Medulla oblongata (tissue), 1 donor: ENCODE measurements around the gene TNFAIP2.
"Not testable (repeated sequence)": the region's sequence is repeated elsewhere in the genome, so short reads cannot be mapped to it uniquely, and the experiment has no call there.

Experiments
- DNase-seq: peaks from one replicate; pipeline ENCODE4 v3.0.0-alpha.2; 2015; ENCODE audit errors: extremely low spot score

Gene TNFAIP2

DNA sequence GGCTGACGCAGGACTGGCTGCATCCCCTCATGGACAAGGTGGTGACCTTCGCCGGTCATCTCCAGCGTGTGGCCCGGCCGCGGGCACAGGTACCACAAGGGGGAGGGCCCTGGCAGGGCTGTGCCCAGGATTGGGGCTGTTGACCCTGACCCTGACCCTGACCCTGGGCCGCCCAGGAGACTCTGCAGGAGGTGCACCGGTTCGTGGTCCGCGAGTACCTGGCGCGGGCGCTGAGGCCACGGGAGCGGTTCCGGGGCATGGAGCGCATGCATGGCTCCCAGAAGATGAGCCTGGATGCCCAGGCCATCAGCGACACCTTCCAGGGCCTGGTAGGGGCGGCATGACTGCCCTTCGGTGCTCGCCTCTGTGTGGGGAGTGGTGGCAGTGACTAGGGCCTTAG lies 15.8 kb upstream of the TNFAIP2 start:
- no peak for DNase-seq

DNA sequence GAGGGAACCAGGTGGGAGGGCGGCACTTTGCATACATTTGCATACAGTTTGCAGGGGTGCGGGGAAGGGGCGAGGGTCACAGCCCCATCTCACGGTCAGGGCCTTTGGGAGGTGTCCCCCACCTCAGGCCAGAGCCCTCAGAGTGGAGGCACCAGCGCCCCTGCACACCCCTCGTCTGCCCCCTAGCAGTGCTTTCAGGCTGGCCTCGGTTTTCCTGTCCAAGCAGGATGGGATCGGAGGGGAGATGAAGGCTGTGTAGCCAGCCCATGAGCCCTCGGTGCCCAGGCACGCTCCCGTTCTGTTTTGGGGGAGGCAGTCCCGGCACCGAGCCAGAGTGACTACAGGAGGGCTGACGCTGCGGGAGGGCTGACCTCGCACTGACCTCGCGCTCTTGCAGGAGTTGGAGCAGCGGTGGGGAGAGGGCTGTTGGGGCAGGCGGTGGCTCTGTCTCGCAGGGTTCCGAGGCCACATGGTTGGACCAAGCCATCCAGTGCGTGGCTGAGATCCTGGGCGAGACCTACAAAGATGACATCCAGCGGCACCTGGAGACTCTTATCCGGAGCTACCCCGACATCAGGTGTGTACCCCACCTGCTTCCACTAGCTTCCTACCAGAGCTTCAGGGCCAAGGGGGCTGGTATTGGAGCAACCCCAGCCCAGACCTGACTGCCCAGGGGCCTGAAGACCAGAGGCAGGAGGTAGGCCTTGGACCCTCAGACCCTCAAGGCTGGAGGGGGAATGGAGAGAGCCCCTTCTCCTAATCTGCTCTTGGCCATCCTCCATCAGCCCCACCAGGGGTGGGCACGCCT lies 15.1 kb upstream of the TNFAIP2 start:
- no peak for DNase-seq

DNA sequence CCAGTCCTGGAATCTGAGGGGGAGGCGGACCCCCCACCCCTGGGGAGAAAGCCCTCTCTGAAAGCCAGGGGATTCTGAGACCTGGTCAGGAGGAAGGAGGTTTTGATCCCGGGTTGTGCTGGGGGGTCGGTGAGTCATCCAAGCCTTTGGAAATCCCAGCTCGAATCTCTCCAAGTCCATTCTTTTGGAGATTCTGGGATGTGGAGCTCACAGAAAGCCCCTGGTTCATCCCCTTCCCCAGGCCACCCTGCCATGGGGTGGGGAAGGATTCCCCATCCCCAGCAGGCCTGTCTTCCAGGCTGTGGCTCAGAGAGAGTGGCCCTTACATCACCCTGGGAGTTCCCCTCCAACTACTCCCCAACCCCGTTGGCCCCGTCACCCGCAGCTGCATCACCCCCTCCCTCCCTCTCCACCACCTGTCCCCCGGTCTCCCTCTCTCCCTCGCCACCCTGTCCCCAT lies 14.5 kb upstream of the TNFAIP2 start:
- no peak for DNase-seq

DNA sequence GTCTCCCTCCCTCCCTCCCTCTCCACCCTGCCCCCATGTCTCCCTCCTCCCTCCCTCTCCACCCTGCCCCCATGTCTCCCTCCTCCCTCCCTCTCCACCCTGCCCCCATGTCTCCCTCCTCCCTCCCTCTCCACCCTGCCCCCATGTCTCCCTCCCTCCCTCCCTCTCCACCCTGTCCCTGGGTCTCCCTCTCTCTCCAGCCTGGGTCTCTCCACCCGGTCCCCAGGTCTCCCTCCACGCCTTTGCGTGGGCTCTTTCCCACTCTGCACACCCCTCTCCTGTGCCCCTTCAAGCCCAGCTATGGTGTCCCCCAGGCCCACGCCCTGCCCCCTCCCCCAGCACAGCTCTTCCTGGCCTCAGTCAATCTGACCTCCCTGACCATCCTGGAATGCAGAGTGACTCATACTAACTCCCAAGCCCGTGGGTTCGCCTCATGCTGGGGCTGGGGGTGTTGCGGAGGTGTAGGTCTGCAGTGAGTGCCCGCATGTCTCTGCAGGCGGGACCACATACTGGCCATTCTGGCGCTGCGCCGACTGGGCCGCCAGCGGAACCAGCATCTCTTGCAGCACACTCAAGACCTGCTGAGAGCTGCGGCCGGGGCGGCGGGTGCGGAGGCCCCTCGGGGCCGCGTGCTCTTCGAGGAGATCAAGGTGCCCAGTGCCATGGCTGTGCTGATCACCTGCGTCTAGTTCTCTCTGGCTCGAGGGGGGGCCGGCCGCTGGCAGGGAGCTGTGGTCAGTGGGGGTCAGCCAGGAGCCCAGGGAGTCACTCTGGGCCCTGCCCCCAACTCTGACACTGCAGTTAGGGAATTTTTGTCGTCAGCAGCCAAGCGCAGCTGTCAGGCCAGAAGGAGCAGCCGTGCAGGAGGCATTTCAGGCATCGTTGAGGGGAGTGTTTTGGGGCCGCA lies 13.5 kb upstream of the TNFAIP2 start:
- DNase-seq: no peak

DNA sequence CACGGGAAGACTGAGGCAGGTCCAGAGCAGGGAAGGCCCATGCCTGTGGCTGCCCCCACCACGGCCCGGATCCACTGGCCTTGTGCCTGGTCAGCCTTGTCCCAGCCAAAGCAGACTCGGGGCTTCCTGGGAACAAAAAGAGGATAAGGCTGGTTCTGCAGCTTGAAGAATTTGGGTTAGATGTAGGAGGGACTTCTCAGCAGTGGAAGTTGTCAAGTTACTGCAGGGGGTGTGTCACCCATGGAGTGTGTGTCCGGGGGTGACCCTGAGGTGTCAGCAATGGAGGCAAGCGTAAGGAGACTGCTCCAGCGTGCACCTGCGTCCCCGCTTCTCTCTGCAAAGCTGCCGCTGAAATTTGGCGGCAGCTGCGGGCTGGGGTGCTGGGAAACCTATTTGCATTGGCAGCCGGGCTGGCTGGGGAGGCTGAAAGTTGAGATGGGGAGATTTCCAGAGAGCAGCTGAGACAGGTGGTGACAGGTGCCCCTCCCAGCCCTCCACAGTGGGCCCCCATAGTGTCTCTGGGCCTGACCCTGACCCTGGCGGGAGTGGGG lies 12.5 kb upstream of the TNFAIP2 start:
- peak; percentile 24 for DNase-seq

DNA sequence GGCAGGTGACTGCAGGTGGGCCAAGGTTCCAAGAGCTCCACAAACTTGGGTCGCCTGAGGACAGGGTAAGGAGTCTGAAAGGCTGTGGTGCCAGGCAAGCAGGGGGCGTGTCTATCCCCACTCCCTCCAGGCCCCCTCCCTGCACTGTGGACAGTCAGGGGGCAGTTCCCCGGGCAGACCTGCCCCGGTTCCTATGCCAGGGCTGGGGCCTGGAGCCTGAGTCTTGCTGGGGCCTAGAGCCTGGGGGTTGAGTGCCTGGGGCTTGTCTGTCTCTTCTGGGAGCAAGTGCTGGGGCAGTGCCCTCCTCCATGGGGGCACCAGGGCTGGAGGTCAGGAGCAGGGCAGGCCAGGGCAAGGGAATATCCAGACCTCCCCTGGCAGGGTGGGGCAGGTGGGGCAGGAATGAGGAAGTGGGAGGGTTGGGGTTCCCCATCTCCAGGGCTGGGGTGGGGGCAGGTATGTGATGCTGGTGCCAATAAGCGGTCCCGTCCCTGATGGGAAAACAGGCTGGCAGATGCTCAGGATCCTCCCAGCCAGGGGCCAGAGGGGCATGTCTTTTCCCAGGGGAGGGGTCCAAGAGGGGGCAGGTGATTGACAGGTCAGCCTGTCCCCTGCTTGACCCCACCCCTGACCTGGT lies 11.9 kb upstream of the TNFAIP2 start:
- DNase-seq: no peak

DNA sequence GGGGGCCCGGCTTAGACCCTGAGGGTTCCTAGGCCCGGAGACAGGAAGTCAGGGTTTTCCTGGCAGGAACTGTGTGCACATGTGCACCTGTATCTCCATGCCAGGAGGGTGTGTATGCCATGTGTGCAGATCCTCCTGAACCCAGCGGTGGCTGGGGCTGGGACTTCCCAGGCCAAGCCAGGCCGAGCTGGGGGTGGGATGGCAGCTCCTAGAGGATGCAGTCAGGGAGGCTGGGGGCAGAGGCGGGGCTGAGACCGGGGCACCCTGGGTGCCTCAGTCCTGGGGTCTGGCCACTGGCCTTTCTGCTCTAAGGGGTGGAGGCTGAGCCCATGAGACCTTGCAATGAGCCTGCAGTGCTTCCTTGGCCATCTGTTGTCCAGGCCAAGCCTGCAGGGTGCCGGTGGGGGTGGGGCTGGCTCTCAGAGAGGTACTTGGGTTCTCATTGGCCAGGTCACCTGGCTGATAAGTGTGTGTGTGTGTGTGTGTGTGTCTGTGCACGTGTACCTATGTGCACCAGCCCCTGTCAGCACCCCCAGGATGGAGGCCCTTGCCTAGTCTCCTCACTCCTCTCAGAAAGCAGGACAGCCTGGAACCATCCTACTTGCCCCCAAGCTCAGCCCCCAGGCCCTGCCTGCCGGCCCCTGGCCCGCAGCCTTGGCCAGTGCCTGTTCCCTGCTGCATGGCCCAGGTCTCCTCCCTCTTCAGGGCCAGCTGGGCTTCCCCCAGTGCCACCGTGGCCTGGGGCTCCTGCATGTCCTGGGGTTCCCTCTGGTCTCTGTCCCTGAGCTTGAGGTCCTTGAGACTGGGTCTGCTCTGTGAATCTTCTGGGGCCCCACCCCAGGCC lies 10.6 kb upstream of the TNFAIP2 start:
- no peak for DNase-seq

DNA sequence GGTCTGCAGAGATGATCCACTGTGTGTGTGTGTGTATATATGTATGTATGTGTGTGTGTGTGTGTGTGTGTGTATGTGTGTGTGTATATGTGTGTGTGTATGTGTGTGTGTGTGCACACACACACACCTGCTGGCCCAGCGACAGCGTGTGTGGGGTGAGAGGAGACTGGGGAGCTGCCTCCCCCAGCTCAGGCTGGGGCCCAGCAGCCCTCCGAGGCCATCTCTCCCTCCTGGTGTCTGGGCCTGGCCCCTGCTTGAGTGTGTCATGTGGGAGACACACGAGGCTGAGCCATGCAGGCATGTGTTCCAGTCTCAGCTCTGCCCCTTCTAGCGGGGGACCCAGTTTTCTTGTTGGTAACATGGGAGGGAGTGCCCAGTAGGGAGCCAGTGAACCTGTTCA lies 10.0 kb upstream of the TNFAIP2 start:
- DNase-seq: no peak

DNA sequence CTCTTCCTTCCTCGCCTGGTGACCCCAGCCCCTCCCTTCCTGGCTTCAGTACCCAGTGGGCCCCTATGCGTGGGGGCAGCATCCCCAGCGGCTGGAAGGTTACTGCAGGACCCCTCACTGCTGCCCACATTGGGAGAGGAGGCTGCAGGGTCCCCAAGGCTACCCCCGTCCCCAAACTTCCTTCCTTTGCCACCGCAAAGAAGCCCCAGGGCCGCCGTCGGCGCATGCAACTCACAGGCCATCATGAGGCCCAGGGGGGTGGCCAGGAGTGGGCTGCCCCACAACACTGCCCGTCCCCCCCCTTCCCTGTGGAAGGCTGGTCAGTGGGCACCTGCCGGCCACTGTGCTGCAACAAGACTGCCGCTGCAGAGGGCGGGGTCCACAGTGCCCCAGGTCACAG lies 9.5 kb upstream of the TNFAIP2 start:
- no peak for DNase-seq

DNA sequence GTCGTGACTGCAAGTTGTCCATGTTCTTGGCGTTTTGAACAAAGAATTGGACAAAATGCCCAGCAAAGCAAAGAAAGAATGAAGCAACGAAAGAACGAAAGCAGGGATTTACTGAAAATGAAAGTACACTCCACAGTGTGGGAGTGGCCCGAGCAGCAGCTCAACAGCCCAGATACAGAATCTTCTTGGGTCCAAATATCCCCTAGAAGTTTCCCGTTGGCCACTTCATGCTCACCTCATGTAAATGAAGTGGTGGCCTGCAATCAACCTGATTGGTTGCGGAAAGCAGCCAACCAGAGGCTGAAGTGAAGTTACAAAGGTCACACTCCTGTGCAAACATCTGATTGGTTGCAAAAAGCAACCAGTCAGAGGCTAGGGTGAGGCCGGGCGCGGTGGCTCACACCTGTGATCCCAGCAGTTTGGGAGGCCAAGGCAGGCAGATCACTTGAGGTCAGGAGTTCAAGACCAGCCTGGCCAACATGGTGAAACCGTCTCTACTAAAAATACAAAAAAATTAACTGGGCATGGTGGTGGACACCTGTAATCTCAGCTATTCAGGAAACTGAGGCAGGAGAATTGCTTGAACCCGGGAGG lies 8.1 kb upstream of the TNFAIP2 start:
- DNase-seq: not testable (repeated sequence)

DNA sequence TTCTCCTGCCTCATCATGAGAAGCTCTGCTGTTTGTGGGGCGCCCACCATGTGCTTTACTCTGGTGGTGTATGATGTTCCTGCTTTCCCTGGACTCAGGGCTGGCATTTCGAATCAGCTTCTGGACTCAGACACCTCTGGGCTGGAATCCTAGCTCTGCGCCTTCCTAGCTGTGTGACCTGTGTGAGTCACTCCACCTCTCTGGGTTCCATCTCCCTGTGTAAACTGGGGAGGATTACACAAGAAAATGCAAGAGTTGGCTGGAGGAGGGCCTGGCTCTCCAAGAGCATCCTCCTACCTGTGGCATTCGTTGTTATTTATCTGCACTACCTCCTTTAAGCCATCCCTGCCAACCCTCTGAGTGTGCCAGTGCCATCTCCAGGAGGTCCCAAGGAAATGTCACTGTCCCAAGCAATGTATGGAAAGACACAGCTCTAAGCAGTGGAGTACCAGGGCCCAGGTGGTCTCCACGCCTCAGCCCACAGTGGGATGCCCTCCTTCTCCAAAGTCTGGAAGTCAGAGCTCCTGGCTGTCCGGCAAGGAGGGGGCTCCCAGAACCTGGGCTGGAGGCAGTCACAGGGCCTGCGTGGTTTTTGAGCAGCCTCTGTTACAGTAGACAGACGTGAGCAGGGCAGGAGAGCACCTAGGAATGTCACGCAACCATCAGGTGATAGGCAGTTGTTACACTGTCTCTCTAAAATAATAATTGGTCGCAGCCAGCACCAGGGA lies 7.3 kb upstream of the TNFAIP2 start:
- DNase-seq: no peak

DNA sequence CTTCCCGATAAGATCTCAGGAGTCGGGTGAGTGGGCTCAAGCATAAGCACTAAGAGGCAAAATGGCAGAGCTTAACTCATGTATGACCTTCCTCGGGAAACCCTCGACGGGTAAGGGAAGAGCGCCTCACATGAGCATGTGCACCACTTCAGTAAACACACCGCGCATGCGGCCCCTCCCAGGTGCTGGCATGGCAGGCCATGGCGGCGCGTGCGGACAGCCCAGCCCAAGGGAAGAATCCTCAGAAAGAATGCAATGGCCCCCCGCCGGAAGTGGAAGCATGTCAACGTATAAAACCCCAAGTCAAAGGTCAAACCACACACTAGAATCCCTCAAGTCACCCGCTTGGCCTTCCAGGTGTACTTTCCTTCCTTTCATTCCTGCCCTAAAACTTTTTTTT lies 6.6 kb upstream of the TNFAIP2 start:
- DNase-seq: no peak

DNA sequence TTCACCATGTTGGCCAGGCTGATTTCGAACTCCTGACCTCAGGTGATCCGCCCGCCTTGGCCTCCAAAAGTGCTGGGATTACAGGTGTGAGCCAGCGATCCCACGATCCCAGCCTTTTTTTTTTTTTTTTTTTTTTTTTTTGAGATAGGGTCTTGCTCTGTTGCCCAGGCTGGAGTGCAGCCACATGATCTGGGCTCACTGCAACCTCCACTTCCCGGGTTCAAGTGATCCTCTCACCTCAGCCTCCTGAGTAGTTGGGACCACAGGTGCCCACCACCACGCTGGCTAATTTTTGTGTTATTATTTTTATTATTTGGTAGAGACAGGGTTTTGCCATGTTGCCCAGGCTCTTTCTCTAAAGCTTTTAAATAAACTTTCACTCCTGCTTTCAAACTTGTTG lies 5.8 kb upstream of the TNFAIP2 start:
- not testable (repeated sequence) for DNase-seq

DNA sequence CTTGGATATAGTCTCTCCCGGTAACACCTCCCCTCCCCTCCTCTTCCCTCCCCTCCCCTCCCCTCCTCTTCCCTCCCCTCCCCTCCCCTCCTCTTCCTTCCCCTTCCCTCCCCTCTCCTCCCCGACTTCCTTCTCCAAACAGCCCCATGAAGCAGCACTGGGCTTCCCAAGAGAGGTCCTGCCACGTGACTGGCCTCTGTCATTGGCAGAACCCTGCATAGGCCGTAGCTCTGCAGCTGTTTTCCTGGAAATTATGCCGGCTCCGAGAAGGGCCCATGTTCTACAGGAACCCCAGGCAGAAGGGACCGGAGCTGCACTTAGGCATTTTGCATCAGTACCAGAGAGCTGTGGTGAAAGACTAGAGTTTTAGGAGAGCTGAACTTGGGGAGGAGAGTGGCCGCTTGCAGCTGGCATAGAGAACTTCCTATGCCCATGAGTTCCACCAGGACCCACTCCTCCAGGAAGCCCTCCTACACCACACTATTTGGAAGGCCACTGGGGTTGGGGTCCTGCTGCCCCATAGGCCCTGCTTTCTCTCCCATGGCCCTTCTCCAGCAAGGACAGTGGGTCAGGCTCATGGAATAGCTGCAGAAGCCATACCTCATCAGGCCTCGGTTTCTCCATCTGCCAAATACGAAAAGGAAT lies 5.1 kb upstream of the TNFAIP2 start:
- peak; percentile 69 for DNase-seq

DNA sequence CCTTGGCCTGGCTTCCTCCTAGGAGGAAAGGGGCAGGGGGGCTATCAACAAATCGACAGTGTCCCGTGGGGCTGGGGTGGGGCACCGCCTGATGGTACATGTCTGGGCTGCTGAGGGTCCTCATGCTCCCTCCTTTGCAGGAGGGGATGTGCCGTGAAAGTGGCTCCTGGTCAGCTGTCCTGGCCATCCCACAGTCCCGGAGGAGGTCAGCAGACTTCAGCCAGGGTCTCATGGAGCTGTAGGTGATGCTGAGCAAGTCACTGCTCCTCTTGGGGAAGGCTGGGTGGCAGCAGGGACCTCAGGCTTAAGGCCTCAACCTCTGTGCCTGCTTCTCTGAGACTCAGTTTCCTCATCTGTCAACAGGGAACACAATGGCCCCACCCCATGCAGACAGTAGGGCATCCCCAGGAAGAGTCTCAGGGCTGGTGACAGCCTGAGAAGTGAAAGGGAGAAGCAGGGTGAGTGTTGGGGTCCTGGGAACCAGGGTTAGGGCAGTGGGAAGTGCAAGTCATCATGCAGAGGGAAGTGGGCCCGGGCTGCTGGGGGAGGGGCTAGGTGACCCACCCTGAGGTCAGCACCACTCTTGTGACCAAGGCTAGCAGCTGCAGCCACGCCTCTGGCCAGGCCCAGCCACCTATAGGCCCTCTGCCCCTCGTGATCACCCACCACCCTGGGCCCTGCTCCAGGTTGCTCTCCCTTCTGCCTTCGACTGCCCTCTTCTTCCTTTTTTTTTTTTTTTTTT lies 4.4 kb upstream of the TNFAIP2 start:
- peak; percentile 77 for DNase-seq

DNA sequence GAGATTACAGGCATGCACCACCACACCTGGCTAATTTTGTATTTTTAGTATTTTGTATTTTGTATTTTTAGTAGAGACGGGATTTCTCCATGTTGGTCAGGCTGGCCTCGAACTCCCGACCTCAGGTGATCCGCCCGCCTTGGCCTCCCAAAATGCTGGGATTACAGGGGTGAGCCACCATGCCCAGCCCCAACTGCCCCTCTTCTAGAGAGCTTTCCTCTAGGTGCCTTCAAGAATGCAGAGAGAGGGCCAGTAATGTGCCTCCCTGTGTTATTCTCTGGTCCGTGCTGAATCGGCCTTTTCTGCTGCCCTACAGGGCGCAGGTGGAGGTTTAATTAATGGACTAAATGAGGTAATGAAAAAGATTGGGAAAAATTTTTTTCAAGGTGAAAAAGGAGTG lies 3.7 kb upstream of the TNFAIP2 start:
- not testable (repeated sequence) for DNase-seq

DNA sequence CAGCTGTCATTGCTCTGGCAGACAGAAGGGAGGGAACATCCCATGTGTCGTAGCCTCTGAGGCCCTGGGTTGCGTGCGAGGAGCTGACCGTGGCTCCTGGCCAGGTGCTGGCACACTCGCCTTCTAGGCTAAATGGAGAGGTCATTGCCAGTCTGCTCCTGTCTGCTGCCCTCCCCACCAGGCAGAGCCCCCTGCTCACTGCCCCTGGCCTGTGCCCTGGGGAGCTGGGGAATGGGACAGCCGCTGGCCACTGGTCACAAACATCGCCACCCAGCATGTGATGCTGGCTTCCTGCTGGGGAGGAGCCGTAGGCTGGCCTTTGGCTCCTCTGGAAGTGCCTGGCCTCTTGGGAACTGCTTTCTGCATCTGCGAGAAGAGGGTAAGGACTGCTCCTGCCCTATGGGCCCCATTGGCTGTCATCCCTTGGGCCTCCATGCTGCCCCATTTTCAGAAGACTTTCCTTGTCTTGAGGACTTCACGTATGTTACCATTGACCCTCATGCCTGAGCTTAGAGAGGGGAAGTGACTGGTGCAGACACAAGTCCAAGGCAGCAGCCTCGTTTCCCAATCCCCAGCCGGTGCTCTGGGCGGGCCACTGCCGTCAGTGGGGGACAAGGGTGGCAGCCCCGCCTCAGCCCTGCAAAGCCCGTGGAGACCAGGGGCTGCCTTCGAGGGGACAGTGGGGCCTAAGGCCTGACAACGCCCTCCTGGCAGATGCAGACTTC lies 2.0 kb upstream of the TNFAIP2 start:
- peak; percentile 60 for DNase-seq
